HT1080 (cell line): Measurements from ENCODE around the gene HPS4. TPM values are rescaled to one million over a fixed set of nuclear protein-coding genes. Genes with fewer than 3 reads are reported as not detected.
"Not testable (repeated sequence)": the region's sequence is repeated elsewhere in the genome, so short reads cannot be mapped to it uniquely, and the experiment has no call there.

ENCODE experiments used
- DNase-seq: peaks from one replicate; pipeline ENCODE4 v3.0.0-alpha.2; 2015; ENCODE audit warnings: low read depth
- polyA plus RNA-seq, 2 experiments: library from polyadenylated mRNA; depleted of rRNA; stranded (reverse); fragments of >200 nt; gene quantifications; 2 replicates each; pipeline ENCODE4 v1.2.3, GENCODE V29; 2015
- total RNA-seq: library from RNA; depleted of rRNA; stranded (reverse); fragments of >200 nt; shearing (Covaris generic); gene quantifications from 2 replicates; pipeline ENCODE4 v1.2.3, GENCODE V29; 2014; rRNA removed

Gene HPS4
- total RNA-seq = 23.4 and 28.6 TPM in 2 replicates
- 30.4 and 33.2 TPM in 2 replicates for polyA plus RNA-seq (2015; cell fraction: cytosol; rRNA removed)
- polyA plus RNA-seq (2015; cell fraction: nucleus; rRNA removed) = 72.3 and 77.9 TPM in 2 replicates

DNA sequence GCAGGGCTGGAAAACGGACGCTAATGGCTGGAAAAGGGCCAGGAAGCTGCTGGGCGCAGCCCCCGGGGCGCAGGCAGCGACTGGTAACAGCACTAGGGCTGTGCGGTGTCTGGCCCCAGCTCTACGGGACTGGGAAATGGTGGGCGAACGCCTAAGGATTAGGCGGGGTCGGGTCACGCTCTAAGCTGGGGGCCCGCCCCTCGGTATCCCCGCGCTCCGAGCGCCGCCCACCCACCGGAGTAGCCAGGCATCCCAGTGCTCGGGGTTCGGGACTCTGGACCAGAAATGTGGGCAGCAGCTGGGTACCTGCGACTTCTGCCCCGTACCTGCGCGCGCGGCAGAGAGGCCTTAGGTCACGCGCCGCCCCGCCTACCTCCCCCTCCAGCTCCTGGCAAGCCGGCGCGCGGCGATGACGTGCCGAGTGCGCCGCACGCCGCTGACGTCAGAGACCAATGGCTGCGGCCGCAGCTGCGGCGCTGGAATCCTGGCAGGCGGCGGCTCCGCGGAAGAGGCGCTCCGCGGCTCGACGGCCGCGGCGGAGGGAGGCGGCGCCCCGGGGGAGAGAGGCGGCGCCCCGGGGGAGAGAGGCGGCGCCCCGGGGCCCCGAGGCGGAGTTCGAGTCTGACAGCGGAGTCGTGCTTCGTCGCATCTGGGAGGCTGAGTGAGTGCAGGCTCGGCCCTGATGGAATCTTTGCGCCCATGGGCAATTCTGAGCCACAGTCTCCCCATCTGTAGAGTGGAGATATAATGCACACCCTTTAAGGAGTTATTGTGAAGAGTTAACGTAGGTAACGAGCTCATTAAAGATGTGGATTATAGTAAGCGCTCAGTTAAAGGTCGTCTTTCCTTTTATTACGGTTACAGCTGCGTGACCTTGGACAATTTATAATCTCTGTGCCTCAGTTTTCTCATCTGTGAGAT, at the start of gene HPS4, which contains the start of gene SRRD:
Gene HPS4 (minus strand): TSS at position 345 of the 921 bp plus-strand sequence. CDS start 2,021 bp downstream, outside the sequence.
Gene SRRD (plus strand): TSS at position 439 of the 921 bp plus-strand sequence. CDS start 14 bp downstream, at position 453.
- DNase-seq = peak; percentile 81

- no peak for DNase-seq
Measured at GRCh38 chr22:26529345-26529744, 45.8 kb upstream of the HPS4 start.

DNA sequence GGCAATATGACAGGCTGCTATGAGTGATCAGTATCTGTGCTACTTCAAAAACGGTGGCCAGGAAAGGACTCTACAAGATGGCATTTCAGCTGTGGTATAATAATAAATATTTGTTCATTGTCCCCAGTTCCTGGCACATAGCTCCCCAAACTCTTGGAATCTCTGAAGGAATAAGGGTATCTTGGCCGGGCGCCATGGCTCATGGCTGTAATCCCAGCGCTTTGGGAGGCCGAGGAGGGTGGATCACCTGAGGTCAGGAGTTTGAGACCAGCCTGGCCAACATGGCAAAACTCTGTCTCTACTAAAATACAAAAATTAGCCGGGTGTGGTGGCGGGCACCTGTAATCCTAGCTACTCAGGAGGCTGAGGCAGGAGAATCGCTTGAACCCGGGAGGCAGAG, 44.9 kb upstream of the HPS4 start:
- not testable (repeated sequence) for DNase-seq

DNA sequence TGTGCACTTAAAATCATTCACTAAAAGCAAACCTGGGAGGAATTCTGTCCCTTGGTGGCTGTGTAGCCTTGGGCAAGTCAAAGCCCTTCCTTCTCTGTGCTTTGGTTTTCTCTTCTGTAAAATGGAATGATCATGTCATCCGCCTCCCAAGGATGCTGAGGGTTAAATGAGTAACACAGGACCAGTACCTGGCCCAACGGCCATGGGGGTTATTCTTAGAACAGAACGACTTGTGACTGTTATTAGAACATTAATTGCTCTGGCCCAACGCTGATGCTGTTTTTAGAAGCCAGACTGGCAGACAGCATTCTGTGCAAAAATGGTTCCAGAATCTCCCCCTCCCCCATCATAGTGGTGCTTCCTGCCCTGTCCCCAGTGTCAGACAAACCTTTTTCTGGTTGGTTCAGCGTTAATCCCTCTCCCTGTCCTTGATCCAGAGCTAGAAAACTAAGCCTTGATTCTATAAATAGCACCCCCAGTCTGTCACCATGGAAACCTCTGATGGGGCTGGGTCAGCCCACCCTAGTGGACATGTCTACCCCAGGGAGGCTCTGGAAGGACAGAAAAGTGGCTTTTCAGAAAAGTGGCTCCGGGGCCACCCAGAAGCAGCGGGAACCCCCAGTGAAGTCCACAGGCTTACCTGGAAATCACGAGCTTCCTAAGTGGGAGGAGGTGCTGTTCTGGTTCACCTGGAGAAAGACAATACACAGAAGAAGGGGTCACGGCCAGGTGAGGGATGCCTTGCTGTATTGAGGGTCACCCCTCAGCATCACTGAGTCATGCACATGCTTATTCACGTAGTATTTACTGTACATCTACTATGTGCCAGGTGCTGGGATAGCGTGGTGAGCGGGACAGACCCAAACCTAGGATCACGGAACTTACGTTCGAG, 44.2 kb upstream of the HPS4 start:
- no peak for DNase-seq

DNA sequence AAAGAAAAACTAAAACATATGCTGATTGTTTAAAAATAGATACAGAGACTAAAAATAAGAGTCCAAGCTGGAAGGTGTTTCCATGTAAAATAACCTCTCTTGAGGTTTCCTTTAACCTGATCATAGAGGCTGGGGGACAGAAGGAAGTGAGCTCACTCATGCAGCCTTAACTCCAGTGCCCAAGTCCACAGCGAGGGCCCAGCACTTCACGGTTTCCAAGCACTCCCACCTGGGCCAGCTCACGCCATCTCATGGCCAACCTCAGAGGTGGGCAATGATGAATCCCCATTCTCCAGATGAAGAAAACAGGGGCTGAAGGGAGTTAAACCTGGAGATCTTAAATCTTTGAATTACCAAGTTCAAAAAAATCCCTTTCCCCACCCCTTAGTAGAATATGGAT, 43.6 kb upstream of the HPS4 start:
- DNase-seq = no peak

- DNase-seq = no peak
Measured at GRCh38 chr22:26525946-26526564, 42.5 kb upstream of the HPS4 start.

DNA sequence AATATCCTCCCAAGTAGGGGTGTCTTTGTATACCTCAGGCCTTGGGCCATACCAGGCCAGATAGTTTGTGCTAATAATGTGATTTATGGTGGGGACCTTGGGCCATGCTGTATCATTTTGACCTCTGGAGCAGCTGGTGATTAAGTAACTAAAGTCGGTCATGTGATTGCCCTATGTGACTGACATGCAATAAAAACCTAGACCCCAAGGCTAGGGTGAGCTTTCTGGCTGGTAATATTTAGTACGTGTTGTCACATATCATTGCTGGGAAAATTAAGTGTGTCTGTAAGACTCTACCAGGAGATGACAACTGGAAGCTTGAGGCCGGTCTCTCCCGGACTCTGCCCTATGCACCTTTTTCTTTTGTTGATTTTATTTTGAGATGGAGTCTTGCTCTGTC, 41.3 kb upstream of the HPS4 start:
- DNase-seq = no peak

GRCh38 chr22:26522592-26522991, 39.0 kb upstream of the HPS4 start:
- no peak for DNase-seq

- DNase-seq = no peak
Measured at GRCh38 chr22:26522012-26522411, 38.4 kb upstream of the HPS4 start.

GRCh38 chr22:26517429-26517828, 33.8 kb upstream of the HPS4 start:
- DNase-seq = no peak

DNA sequence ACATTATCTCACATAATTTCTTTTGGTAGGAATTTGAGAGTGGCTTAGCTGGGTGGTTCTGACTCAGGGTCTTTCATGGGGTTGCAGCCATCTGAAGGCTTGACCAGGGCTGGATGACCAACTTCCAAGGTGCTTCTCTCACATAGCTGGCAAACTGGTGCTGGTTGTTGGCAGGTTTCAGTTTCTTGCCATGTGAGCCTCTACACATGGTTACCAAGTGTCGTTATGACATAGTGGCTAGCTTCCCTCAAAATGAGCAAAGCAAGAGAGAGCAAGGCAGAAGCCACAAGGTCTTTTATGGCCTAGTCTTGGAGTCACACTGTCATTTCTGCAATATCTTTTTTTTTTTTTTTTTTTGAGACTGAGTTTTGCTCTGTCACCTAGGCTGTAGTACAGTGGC, 32.9 kb upstream of the HPS4 start:
- no peak for DNase-seq

DNA sequence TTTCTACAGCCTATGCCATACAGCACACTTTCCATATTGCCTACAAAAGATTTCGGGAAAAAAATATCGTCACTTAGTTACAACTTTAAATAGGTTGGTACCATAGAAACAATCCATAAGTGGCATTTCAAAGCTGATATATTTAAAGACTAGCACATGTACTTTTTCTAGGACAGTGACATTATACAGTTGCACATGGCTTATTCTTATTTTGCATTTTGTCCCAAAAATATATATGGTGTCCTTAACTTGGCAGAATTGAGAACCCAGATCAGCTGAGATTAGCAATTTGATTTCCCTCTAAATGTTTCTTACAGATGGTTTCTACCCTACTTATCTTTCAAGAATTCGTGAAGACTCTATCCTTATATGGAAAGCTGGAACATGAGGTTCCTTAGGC, 32.3 kb upstream of the HPS4 start:
- DNase-seq = no peak

DNA sequence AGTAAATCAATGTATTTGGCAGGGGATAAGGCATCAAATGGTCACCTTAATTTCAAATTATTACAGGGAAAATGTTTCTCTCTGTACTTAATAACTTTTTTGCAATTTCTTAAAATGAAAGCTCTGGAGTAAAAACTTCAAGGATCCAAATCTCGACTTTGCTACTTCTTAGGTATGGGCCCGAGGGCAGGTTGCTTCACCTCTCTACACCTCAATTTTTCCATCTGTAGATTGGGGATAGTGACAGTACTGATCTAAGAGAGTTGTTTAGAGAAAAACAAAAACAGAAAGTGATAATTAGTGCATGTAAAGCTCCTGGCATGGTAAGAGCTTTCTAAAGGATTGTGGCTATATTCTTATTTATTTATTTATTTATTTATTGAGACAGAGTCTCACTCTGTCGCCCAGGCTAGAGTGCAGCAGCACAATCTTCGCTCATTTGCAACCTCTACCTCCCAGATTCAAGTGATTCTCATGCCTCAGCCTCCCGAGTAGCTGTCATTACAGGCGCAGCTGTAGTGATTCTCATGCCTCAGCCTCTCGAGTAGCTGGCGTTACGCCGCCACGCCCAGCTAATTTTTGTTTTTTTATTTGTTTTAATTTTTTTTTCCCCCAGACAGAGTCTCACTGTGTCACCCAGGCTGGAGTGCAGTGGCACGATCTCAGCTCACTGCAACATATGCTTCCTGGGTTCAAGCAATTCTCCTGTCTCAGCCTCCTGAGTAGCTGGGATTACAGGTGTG, 31.0 kb upstream of the HPS4 start:
- no peak for DNase-seq

- DNase-seq = no peak
Measured at GRCh38 chr22:26513838-26514237, 30.3 kb upstream of the HPS4 start.

DNA sequence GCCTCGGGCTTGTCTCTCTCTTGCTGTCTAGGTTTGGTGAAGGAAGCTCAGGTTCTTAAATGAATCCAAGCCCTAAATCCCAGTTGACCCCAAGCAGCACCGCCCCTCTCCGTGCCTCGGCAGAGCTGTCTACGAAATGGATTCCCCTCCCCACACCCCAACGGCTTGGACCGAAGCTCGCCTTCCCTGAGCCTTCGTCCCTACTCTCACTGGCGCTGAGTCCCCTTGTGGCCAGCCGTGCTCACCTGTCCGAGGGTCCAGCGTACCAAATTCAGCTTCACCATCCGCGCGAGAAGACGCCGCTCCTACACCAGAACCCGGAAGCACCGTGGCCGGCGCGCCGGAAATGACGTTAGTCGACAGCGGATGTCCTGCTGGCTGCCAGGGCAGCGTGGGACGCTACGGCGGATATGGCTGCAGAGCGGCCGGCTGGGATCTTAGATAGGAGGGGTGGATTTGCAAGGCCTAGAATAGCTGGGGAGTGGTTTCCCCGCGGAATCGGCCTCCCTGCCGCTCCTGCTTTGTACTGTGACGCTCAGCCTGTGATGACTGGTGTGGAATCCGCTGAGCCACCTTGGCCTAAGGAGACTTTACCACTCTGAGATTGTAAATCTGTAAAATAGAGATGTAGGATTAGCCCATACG, 28.7 kb upstream of the HPS4 start, which contains the start of gene TFIP11:
Gene TFIP11 (minus strand): TSS at position 325 of the 645 bp plus-strand sequence. CDS start 2,201 bp downstream, outside the sequence.
- DNase-seq = peak; percentile 89

- DNase-seq = no peak
Measured at GRCh38 chr22:26508148-26508547, 24.6 kb upstream of the HPS4 start.

DNA sequence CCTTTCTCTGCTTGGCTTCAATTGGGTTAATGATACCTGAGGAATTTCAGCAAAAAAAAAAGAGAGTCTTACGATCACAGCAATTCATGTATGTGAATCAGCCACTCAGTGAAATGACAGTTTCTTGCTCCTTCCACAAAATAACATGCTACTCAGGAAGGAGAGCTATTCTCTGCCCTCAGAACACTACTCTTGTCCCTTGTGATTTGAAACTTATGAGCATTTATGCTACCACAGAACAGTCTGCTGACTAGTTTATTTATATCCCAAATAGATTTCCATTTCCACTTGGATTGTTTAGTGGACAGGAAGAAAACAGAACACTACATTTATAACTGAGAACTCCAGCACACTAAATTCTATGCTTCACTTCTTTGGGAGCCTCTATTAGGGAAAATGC, 20.2 kb upstream of the HPS4 start:
- no peak for DNase-seq

DNA sequence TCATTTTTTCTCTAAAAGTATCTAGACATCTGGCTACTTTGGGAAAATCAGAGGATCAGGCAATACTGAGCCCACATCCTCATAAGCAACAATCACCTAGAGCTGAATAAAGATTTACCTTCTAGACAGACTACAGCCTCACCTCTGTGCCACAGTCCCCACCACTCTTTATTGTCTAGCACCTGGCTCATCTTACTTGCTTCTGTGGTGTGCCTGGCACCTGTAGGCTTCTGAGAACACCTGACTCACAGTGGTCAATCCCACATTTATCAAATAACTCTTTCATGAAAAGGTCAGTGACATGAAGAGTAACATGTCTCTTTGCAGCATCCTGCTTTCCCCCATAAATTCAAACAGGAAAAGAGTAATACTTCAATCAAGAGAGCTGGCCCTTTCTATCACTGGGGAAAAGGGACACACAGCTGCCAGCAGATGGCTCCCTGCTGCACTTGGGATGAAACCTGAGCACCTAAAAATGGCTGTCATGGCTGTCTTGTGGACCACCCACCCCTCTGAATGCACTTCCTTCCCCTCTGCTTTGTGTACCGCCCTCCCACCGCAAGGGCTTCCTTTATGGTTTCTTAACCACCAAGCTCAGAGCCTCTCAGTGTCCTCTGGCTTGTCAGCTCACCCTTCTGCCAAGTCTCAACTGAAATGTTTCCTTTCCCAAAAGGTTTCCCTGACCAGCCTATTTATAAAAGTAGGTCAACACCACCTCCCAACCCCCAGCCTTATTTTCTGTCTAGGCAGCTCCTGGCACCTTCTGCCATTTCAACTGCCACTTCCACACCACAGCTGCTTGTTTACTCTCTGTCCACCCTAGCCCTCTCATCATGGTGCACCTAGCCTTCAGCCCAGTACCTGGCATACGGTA, 19.3 kb upstream of the HPS4 start:
- peak; percentile 81 for DNase-seq

GRCh38 chr22:26501996-26502395, 18.4 kb upstream of the HPS4 start:
- DNase-seq = no peak
